Natural killer cell (primary cell): ENCODE results near the gene AZU1. TPM values are rescaled to one million over a fixed set of nuclear protein-coding genes. Genes with fewer than 3 reads are reported as not detected.

Source experiments
- ATAC-seq, 3 donors: fragments of 150-1000 bp in 2 of 3; fragments of 200-7000 bp in 1 of 3; cut with Tn5 transposase; 1 replicate in 1 of 3; 2 replicates in 2 of 3; pipeline ENCODE4 v1.10.0; 2021; ENCODE audit warnings: mild to moderate bottlenecking in 2 of 3, moderate library complexity in 2 of 3
- DNase-seq, 2 donors: peaks; one replicate each; pipeline versions ENCODE4 v3.0.0 to v3.0.0-alpha.2; 2013 to 2021; ENCODE audit warnings: mixed read lengths in 1 of 2
- H3K27ac ChIP-seq: one replicate; pipeline ENCODE4 v1.5.1; 2013; ENCODE audit warnings: mild to moderate bottlenecking, low read length
- H3K27me3 ChIP-seq: one replicate; pipeline ENCODE4 v1.6.1; 2013; ENCODE audit warnings: low read length; ENCODE audit not compliant: control insufficient read depth, insufficient read depth
- H3K36me3 ChIP-seq: one replicate; pipeline ENCODE4 v1.6.1; 2013; ENCODE audit warnings: low read length; ENCODE audit not compliant: control insufficient read depth, insufficient read depth
- H3K4me1 ChIP-seq: one replicate; pipeline ENCODE4 v1.6.1; 2013; ENCODE audit warnings: low read length; ENCODE audit not compliant: control insufficient read depth, insufficient read depth
- H3K4me3 ChIP-seq: one replicate; pipeline ENCODE4 v1.5.1; 2013; ENCODE audit warnings: low read length
- H3K9me3 ChIP-seq: one replicate; pipeline ENCODE4 v1.6.1; 2013; ENCODE audit warnings: low read length; ENCODE audit not compliant: control insufficient read depth, insufficient read depth
- H3K27ac Mint-ChIP-seq, 2 donors: one replicate each; pipeline ENCODE4 v1.8.0; 2022; ENCODE audit warnings: mild to moderate bottlenecking in 2 of 2, mixed read lengths in 2 of 2, moderate library complexity in 1 of 2
- H3K27me3 Mint-ChIP-seq, 2 donors: one replicate each; pipeline ENCODE4 v1.8.0; 2022; ENCODE audit warnings: low read depth in 2 of 2, mixed read lengths in 2 of 2
- H3K36me3 Mint-ChIP-seq: one replicate; pipeline ENCODE4 v1.8.0; 2022; ENCODE audit warnings: mixed read lengths
- H3K4me1 Mint-ChIP-seq, 2 donors: one replicate each; pipeline ENCODE4 v1.8.0; 2022; ENCODE audit warnings: mixed read lengths in 2 of 2
- H3K4me3 Mint-ChIP-seq: one replicate; pipeline ENCODE4 v1.8.0; 2022; ENCODE audit warnings: mild to moderate bottlenecking, moderate library complexity, mixed read lengths
- H3K9me3 Mint-ChIP-seq, 2 donors: one replicate each; pipeline ENCODE4 v1.8.0; 2022; ENCODE audit warnings: mixed read lengths in 2 of 2
- CTCF ChIP-seq: fragments of 200-600 bp; IDR thresholded peaks from one replicate; pipeline ENCODE4 v1.8.0; 2022; ENCODE audit warnings: antibody characterized with exemption
- WGBS: methylation state at CpG from one replicate; pipeline ENCODE4 v1.1.7; 2013; ENCODE audit warnings: missing lambda C conversion rate; ENCODE audit not compliant: insufficient coverage; 5-methylcytosine and 5-hydroxymethylcytosine counted together
- intact Hi-C: fragments of 100-400 bp; cut with micrococcal nuclease; formaldehyde crosslinking; loops from one replicate; pipeline ENCODE4 v1.14.2; 2022
- total RNA-seq, 4 donors: library from RNA; stranded (reverse); fragments of 120-200 nt in 1 of 4; gene quantifications; one replicate each; pipeline versions ENCODE4 v1.2.3 to v1.2.4, GENCODE V29; 2013 to 2022

AZU1 gene
- total RNA-seq, 3 donors from 2014 or later (not counting 1 experiment from before 2014, with no cell fraction given), result 0.87 to 2.5 (median 1.8) TPM

DNA sequence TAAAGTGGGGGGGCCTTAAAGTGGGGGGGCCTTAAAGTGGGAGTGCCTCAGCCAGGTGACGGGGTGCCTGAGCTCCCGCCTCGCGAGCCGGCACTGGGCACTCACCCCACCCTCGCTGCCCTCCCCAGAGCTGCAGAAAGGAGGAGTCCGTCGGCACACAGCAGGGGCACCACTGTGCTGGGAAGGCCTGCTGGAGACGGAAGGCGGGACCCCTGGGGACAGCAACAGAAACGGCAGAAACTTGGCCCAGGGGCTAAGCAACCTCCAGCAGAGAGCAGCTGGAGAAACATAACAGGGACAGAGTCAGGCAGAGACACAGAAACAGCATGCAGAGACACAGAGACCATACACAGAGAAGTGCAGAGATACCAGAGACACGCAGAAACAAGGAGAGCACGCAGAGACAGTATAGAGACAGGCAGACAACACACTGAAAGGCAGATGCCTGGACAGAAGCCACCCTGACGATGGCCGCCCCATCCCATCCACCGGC lies 39.7 kb downstream of the AZU1 start:
- Histone ChIP-seq H3K9me3 (no peaks in the 10 kb centered on the region), H3K27me3 (no peaks in the 10 kb centered on the region), H3K36me3 (peaks cover 18% of the 10 kb centered on the region), H3K27ac (no peak overlapping the region), H3K4me3 (no peak overlapping the region), H3K4me1 (peaks cover 31% of the 10 kb centered on the region)
- peaks cover 0 to 4% of the 10 kb centered on the region in 2 donors for H3K27me3 Mint-ChIP-seq
- TF ChIP-seq CTCF, result no peak
- no peak overlapping the region for H3K4me3 Mint-ChIP-seq
- H3K27ac Mint-ChIP-seq, result no peak overlapping the region
- H3K4me1 Mint-ChIP-seq, result peaks cover 12 to 25% of the 10 kb centered on the region in 2 donors
- intact Hi-C loops, result no loop called here
- H3K36me3 Mint-ChIP-seq, result no peaks in the 10 kb centered on the region
- no peaks in the 10 kb centered on the region for H3K9me3 Mint-ChIP-seq
- WGBS, result 87% methylated on average over 16 of the region's 16 CpGs
- ATAC-seq (no peak), DNase-seq (no peak)

GRCh38 chr19:867855-868457 lies 40.3 kb downstream of the AZU1 start:
- Mint-ChIP-seq H3K27me3 (no peaks in the 10 kb centered on the region), H3K36me3 (no peaks in the 10 kb centered on the region), H3K4me1 (peaks cover 8 to 24% of the 10 kb centered on the region in 2 donors), H3K4me3 (no peak overlapping the region), H3K27ac (no peak overlapping the region), H3K9me3 (no peaks in the 10 kb centered on the region)
- DNase-seq, result no peak
- Histone ChIP-seq H3K4me3 (no peak overlapping the region), H3K9me3 (no peaks in the 10 kb centered on the region), H3K27ac (no peak overlapping the region), H3K27me3 (no peaks in the 10 kb centered on the region), H3K36me3 (peaks cover 18% of the 10 kb centered on the region), H3K4me1 (peaks cover 28% of the 10 kb centered on the region)
- intact Hi-C loops, result no loop called here
- 96% methylated on average over 39 of the region's 39 CpGs for WGBS
- no peak for TF ChIP-seq CTCF
- ATAC-seq, result no peak

DNA sequence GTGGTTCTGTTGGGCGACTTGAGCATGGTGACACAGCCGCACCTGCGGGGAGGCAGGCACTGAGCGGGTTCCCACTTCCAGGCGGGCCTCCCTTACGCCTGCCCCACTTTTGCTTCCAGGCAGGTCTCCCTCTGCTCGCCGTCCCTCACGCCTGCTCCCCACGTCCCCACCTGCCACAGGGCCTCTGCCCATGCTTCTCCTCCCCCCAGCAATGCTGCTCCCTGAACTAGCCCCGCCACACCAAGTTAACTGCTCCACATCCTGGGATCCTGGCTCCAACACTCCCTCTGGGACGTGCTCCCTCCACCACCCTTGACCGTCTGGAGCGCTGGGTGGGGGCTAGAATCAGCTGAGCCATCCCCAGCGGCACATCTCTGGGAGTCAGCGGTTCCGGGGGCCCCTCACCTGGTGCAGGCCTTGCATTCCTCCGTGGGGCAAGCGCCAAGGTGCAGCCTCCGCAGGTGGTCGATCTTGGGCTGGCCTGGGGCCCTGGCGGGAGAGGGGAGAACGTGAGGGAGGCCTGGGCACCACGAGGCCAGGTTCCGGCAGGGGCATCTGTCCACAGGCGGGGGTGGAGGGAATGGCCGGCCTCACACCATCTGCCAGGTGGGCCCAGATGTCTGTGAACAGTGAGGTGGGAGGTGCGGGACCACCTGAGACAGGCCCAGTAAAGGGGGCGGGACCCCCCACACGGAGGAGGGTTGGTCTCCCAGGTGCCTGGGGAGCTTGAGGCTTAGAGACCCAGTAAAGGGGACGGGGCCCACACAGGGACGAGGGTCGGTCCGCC lies 41.0 kb downstream of the AZU1 start:
- no peak overlapping the region for H3K27ac Mint-ChIP-seq
- H3K27ac ChIP-seq, result no peak overlapping the region

More for the DNA sequence above, 41.0 kb downstream of the AZU1 start:
- peaks cover 26% of the 10 kb centered on the region for H3K4me1 ChIP-seq
- H3K4me3 ChIP-seq, result no peak overlapping the region
- ATAC-seq (no peak), DNase-seq (no peak)
- Mint-ChIP-seq H3K4me3 (no peak overlapping the region), H3K9me3 (no peaks in the 10 kb centered on the region), H3K36me3 (no peaks in the 10 kb centered on the region), H3K4me1 (peaks cover under 1 to 17% of the 10 kb centered on the region in 2 donors), H3K27me3 (no peaks in the 10 kb centered on the region)
- intact Hi-C loops, result no loop called here
- no peaks in the 10 kb centered on the region for H3K27me3 ChIP-seq
- TF ChIP-seq CTCF, result no peak
- WGBS, result 94% methylated on average over 34 of the region's 34 CpGs
- no peaks in the 10 kb centered on the region for H3K9me3 ChIP-seq
- H3K36me3 ChIP-seq, result peaks cover 18% of the 10 kb centered on the region
